Loucy (cell line): ENCODE results near the gene CEP97.
A peak's percentile ranks its signal among the peaks of the same experiment; 100 is the strongest.

ENCODE experiments used
- H2AFZ ChIP-seq: fragments of 200-600 bp; sonication (generic); 2 replicates; pipeline ENCODE4 v1.6.0; 2016; ENCODE audit warnings: antibody characterized with exemption, mild to moderate bottlenecking, low read length, moderate library complexity
- H3F3A ChIP-seq: fragments of 200-600 bp; 2 replicates; pipeline ENCODE4 v1.6.0; 2016; ENCODE audit warnings: antibody characterized with exemption, low read depth, mild to moderate bottlenecking
- H3K27me3 ChIP-seq: fragments of 200-600 bp; sonication (generic); 2 replicates; pipeline ENCODE4 v1.6.1; 2014; ENCODE audit warnings: low read length, mild to moderate bottlenecking; ENCODE audit not compliant: insufficient read depth, poor library complexity, severe bottlenecking
- H3K36me3 ChIP-seq: fragments of 200-600 bp; sonication (generic); 2 replicates; pipeline ENCODE4 v1.6.1; 2016; ENCODE audit warnings: low read length; ENCODE audit not compliant: insufficient read depth
- H3K4me1 ChIP-seq: fragments of 200-600 bp; sonication (generic); 2 replicates; pipeline ENCODE4 v1.5.1; 2014; ENCODE audit warnings: low read length, mild to moderate bottlenecking; ENCODE audit not compliant: insufficient read depth, poor library complexity, severe bottlenecking
- H3K4me2 ChIP-seq: fragments of 200-600 bp; sonication (generic); 2 replicates; pipeline ENCODE4 v1.6.0; 2014; ENCODE audit warnings: antibody characterized with exemption, low read length, low read depth, mild to moderate bottlenecking; ENCODE audit not compliant: poor library complexity, severe bottlenecking
- H3K4me3 ChIP-seq: fragments of 200-600 bp; sonication (generic); 2 replicates; pipeline ENCODE4 v1.5.1; 2014; ENCODE audit warnings: low read length, mild to moderate bottlenecking, mixed read lengths; ENCODE audit not compliant: poor library complexity, severe bottlenecking
- H3K79me2 ChIP-seq: fragments of 200-600 bp; sonication (generic); 2 replicates; pipeline ENCODE4 v1.6.1; 2014; ENCODE audit warnings: low read length; ENCODE audit not compliant: insufficient read depth
- H3K9ac ChIP-seq: fragments of 200-600 bp; sonication (generic); 2 replicates; pipeline ENCODE4 v1.6.0; 2014; ENCODE audit warnings: mild to moderate bottlenecking, low read depth, low read length, moderate library complexity; ENCODE audit not compliant: poor library complexity, severe bottlenecking
- H3K9me2 ChIP-seq: fragments of 200-600 bp; sonication (generic); replicated peaks from 2 replicates; pipeline ENCODE4 v1.6.1; 2016; ENCODE audit warnings: low read depth, low read length, mixed read lengths
- H3K9me3 ChIP-seq: fragments of 200-600 bp; sonication (generic); 2 replicates; pipeline ENCODE4 v1.6.1; 2014; ENCODE audit warnings: mild to moderate bottlenecking, antibody characterized with exemption, low read length, low read depth; ENCODE audit not compliant: insufficient read depth
- H4K20me1 ChIP-seq: fragments of 200-600 bp; sonication (generic); 2 replicates; pipeline ENCODE4 v1.6.0; 2014; ENCODE audit warnings: antibody characterized with exemption, low read length, mild to moderate bottlenecking; ENCODE audit not compliant: insufficient read depth, poor library complexity, severe bottlenecking
- EZH2phosphoT487 ChIP-seq: fragments of 200-600 bp; IDR thresholded peaks from 2 replicates; pipeline ENCODE4 v1.6.1; 2018; ENCODE audit warnings: antibody characterized with exemption, mild to moderate bottlenecking, moderate library complexity, borderline replicate concordance
- TF ChIP-seq, protein P1 (sequence below): fragments of 200-600 bp; sonication (generic); conservative IDR thresholded peaks from 2 replicates; pipeline ENCODE4 v1.5.1; 2014; ENCODE audit warnings: mild to moderate bottlenecking, antibody characterized with exemption, low read length

CEP97 gene

DNA sequence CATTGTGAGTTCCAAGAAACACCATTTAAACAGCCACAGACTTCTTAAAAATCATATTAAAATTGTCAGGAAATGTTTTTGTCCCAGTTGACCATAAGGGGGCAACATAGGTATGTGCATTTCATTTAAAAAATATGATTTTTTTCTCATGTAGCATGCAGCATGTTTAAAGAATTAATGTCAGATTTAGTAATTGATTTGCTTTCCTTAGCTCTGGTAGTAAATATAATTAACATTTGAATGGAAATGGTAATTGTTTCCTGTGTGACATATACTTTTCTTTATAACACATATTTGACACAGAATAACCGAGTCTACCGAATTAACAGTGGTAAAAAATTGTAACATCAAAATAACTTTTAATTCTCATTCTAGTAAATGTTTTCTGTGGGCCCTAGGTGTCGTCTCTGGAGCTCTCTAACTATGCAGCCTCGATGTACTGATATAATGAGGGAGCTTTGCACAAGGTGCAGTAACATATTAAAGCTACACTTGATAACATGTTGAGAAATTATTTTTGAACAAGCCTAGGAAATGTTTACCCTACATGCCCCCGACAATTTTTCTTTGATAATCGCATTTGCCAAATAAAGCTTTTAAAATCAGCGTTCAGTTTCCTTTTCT is 89.5 kb downstream of the CEP97 start:
- H3K27me3 ChIP-seq, result no peaks in the 10 kb centered on the region
- no peaks in the 10 kb centered on the region for H4K20me1 ChIP-seq
- H3K4me2 ChIP-seq, result no peak overlapping the region
- no peak for TF ChIP-seq EZH2phosphoT487
- TF ChIP-seq, protein P1, sequence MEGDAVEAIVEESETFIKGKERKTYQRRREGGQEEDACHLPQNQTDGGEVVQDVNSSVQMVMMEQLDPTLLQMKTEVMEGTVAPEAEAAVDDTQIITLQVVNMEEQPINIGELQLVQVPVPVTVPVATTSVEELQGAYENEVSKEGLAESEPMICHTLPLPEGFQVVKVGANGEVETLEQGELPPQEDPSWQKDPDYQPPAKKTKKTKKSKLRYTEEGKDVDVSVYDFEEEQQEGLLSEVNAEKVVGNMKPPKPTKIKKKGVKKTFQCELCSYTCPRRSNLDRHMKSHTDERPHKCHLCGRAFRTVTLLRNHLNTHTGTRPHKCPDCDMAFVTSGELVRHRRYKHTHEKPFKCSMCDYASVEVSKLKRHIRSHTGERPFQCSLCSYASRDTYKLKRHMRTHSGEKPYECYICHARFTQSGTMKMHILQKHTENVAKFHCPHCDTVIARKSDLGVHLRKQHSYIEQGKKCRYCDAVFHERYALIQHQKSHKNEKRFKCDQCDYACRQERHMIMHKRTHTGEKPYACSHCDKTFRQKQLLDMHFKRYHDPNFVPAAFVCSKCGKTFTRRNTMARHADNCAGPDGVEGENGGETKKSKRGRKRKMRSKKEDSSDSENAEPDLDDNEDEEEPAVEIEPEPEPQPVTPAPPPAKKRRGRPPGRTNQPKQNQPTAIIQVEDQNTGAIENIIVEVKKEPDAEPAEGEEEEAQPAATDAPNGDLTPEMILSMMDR, result peak; percentile 81
- peak overlapping the region; percentile 23 for H3K9ac ChIP-seq
- no peaks in the 10 kb centered on the region for H3K9me3 ChIP-seq
- H3K79me2 ChIP-seq, result no peaks in the 10 kb centered on the region; the same call in 1 of the 2 replicates
- H3K9me2 ChIP-seq, result no peaks in the 10 kb centered on the region
- H2AFZ ChIP-seq, result no peak overlapping the region
- peaks cover 26% of the 10 kb centered on the region for H3K4me1 ChIP-seq
- peaks cover 10% of the 10 kb centered on the region; the same call in 1 of the 2 replicates for H3K36me3 ChIP-seq
- H3F3A ChIP-seq, result no peaks in the 10 kb centered on the region
- no peak overlapping the region for H3K4me3 ChIP-seq

DNA sequence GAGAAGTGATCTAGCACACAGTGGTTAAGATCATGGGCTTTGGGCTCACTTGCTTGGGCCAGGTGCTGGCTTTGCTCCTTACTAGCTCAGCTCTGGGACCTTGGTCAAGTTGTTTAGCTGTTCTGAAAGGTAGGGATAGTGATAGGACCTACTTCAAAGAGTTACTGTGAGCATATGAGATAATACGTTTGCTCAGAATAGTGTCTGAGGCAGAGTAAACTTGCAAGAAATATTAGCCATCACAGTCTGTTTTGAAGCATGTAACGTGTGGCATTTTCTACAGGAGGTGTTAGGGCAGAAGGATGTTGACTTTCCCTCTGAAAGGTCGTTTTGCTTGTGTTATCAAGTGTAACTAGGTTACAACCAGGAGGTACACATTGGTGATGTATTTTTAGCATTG is 90.4 kb downstream of the CEP97 start:
- TF ChIP-seq EZH2phosphoT487, result no peak
- TF ChIP-seq, protein P1, result no peak
- Histone ChIP-seq H3K27me3 (no peaks in the 10 kb centered on the region), H3K79me2 (no peaks in the 10 kb centered on the region; the same call in 1 of the 2 replicates), H3K9me3 (no peaks in the 10 kb centered on the region), H3K9ac (peak overlapping the region; percentile 23), H2AFZ (no peak overlapping the region), H3F3A (no peaks in the 10 kb centered on the region), H3K4me1 (peaks cover 18% of the 10 kb centered on the region), H3K36me3 (peaks cover 14% of the 10 kb centered on the region; the same call in 1 of the 2 replicates), H3K4me3 (no peak overlapping the region), H4K20me1 (no peaks in the 10 kb centered on the region), H3K9me2 (no peaks in the 10 kb centered on the region), H3K4me2 (no peak overlapping the region)

DNA sequence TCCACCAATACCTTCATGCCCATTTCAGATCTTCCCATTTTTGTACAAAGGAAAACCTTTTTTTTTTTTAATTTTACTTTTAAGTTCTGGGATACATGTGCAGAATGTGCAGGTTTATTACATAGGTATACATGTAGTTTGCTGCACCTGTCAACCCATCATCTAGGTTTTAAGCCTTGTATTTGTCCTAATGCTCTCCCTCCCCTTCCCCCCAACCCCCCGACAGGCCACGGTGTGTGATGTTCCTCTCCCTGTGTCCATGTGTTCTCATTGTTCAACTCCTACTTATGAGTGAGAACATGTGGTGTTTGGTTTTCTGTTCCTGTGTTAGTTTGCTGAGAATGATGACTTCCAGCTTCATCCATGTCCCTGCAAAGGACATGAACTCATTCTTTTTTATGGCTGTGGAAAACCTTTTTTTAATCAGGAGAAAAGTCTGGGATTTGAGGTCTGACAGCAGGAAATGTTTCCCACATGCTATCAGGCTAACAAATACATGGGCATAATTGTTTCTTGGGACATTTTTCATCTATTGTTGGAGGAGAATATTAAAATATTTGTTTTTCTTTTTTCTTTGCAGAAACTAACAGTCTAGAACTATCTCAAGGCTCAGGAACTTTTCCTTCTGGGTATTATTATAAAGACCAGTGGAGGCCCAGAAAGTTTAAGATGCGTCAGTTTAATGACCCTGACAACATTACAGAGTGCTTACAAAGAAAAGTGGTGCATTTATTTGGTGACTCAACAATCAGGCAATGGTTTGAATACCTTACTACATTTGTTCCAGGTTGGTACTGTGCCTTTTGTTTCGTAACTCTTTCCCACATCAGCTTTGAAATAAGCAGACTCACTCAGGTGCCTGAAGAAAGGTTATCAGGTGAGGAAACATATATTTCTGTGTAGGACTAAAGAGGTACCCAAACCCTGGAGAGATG is 92.1 kb downstream of the CEP97 start:
- Histone ChIP-seq H3K9me2 (no peaks in the 10 kb centered on the region), H2AFZ (no peak overlapping the region), H3K36me3 (peaks cover 16% of the 10 kb centered on the region; the same call in 1 of the 2 replicates), H3K4me2 (no peak overlapping the region), H3K9me3 (no peaks in the 10 kb centered on the region), H3K9ac (no peak overlapping the region), H3F3A (no peaks in the 10 kb centered on the region), H3K4me1 (peaks cover 9% of the 10 kb centered on the region), H3K4me3 (no peak overlapping the region), H3K79me2 (no peaks in the 10 kb centered on the region; the same call in 1 of the 2 replicates), H3K27me3 (no peaks in the 10 kb centered on the region), H4K20me1 (no peaks in the 10 kb centered on the region)
- TF ChIP-seq, protein P1, result no peak
- TF ChIP-seq EZH2phosphoT487, result no peak
